Stimulated activated CD4-positive, alpha-beta T cell treated with anti-CD3 and anti-CD28 coated beads, TNF-alpha, amount 100 ng/mL, for 1 hour (primary cell): ENCODE results near the gene COMMD10.

Experiments used
- DNase-seq, 3 donors: peaks; one replicate each; pipeline ENCODE4 v3.0.0-alpha.2; 2020; ENCODE audit warnings: low read depth in 3 of 3, low spot score in 1 of 3

The COMMD10 gene

DNA sequence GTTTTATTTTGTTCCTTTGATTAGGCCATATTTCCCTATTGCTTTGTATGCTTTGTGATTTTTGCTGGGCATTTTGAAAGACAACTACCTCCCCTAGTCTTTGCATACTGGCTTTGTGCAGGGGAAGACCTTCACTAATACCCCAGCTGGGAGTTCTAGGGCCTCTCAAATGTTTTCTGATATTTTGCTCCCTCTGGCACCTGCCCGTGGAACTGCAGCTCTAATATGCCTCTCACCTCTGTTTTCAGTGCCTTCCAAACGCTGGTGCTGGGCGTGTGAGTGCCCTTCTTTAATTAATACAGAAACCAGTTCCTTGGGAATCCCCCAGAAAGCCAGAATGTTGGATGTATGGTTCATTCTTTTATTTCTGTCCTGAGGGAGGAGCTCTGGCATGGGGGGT is 204.5 kb downstream of the COMMD10 start:
- no peak for DNase-seq

- no peak for DNase-seq
These were observed 206.4 kb downstream of the COMMD10 start for GRCh38 chr5:116291271-116291670.

- DNase-seq, result no peak
These were observed 207.5 kb downstream of the COMMD10 start for GRCh38 chr5:116292321-116292720.

GRCh38 chr5:116296335-116297072 is 211.7 kb downstream of the COMMD10 start:
- no peak for DNase-seq

- no peak for DNase-seq
These were observed 212.5 kb downstream of the COMMD10 start for GRCh38 chr5:116297296-116297814.

DNA sequence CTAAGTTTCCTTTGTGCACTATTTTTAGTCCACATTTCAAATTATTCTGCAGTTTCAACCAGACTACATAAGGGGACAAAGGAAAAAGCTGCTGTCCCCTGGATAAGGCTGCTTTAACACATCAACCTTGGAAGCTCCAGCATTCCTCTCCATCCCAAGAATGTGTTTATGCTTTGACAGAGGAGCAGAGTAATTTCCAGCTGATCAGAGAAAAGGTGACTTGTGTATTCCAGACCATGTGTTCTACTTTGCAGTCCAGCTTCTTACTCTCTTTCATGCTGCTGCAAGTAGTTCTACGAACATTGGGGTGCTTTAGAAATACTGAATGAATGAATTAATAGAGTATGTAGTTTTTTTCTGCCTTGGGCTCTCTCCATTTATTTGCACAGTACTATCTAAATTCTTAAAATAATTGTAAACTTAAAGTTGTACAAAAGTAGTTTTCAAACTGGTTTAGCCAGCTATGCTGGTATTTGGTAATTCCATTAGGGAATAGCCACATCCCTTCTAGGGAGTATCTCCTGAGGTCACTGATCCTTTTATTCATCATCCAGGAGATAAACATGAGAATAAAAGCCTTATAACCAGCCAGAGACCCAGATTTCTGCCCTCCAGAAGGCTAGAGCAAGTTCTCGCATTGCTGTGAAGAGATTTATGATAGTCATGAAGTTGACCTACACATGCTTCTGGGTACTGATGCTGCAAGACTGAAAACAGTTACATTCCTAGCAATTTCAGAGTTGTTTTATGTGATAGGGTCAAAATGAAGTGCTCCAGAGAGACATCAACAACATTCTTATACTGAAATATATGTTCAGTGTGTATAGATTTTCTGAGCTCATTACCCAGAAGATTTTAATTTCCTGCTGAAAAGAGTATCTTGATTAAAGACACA is 215.2 kb downstream of the COMMD10 start:
- DNase-seq, result no peak

GRCh38 chr5:116301110-116301509 is 216.3 kb downstream of the COMMD10 start:
- no peak for DNase-seq

GRCh38 chr5:116303340-116303739 is 218.5 kb downstream of the COMMD10 start:
- no peak for DNase-seq

DNA sequence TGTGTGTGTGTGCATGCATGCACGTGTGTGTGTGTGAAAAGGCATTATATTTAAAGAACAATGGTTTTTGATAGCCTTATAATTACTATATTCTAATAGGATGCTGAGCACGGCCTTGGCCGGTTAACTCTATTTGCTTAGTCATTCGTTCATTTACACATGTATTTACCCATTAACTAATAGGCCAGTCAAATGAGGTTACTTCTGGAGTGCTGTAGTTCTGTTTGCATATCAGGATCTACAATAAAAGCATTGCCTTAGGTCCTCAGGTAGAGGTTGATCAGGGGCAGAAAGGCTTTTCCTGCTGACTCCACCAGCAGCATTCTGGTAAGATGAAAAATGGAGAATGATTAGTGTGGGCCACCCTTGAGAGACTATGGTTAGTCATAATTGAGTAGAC is 219.0 kb downstream of the COMMD10 start:
- DNase-seq, result no peak

GRCh38 chr5:116305899-116306298 is 221.1 kb downstream of the COMMD10 start:
- no peak for DNase-seq

GRCh38 chr5:116306846-116307245 is 222.0 kb downstream of the COMMD10 start:
- DNase-seq, result no peak

GRCh38 chr5:116308391-116308790 is 223.6 kb downstream of the COMMD10 start:
- DNase-seq, result no peak

DNA sequence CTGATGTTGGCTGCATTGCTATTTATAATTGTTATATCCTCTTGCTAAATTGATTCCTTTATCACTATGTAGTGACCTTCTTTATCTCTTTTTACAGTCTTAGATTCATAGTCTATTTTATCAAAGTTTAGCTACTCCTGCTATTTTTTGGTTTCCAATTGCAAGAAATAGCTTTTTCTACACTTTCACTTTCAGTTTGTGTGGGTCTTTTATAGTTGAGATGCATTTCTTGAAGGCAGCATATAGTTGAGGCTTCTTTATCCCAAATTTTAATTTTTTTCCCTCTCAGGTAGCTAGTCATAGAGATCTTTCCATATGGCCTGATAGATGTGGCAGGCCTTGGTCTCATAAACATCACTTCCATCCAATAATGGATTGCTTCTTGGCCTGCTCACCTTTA is 228.5 kb downstream of the COMMD10 start:
- DNase-seq, result no peak

GRCh38 chr5:116315531-116315930 is 230.7 kb downstream of the COMMD10 start:
- DNase-seq, result no peak

DNA sequence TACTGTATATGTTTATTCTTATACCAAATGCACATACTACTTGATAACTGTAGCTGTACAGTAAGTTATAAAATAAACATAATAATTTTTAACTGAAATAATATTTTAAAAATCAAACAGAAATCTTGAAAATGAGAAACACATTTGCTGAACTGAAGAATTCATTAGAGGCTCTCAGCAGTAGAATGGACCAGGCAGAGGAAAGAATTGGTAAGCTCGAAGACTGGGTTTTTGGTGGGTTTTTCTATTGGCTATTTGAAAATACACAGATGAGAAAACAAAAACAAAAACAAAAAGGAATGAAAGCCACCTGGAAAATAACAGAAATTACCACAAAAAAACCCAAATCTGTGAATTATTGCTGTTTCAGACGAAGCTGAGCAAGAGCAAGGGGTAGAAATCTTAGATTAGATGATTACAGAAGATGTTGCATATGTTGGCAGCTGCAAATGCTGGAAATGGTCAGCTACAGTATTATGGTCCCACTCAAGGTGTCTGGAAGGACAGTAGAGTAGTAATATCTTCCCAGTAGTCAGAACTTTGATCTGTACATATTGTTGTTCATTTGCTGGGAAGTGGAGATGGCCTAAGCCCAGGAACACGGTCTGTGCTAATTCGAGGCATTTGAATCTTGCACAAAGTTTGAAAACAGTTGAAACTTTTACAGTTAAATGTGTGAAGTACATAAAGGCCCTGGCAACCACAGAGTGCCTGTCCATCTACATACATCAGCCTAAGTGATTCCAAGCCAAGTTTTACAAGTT is 233.4 kb downstream of the COMMD10 start:
- DNase-seq, result no peak

- no peak for DNase-seq
These were observed 235.7 kb downstream of the COMMD10 start for GRCh38 chr5:116320486-116320885.

- DNase-seq, result no peak
These were observed 244.7 kb downstream of the COMMD10 start for GRCh38 chr5:116329503-116329902.

GRCh38 chr5:116340799-116341198 is 256.0 kb downstream of the COMMD10 start:
- DNase-seq, result no peak
